HG03135 (cell line): ENCODE measurements around the gene GULP1.

ENCODE experiments used
- ATAC-seq: cut with Tn5 transposase; IDR thresholded peaks from one replicate; pipeline ENCODE4 v1.9.1; 2021; ENCODE audit warnings: mild to moderate bottlenecking, moderate library complexity; ENCODE audit not compliant: unreplicated experiment

The GULP1 gene

DNA sequence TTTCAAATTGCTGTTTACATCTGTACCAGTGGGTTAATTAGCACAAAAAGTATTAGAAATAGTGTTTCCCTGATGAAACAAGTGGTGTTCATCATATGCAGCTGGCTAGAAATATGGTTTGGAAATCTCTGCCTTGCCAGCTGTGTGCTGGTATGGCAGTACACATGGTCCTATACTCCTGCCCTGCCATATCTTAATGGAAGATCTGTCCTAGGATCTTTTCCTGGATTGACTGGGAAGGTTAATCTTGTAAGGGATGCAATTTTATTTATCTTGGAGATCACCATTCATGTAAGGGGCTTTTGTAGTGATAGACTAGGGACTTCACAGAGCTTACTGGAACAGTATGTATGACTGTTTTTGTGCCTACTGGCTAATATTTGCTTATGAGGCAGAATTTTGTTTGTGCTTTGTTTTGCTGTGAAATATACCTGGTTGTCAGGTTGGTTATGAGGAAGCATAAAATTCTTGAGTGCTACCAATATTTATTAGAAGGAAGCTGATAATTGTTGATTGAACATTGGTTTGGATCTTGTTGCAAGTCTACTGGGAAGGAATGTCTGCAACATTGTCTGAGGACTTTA is 73.5 kb downstream of the GULP1 start:
- ATAC-seq = no peak

DNA sequence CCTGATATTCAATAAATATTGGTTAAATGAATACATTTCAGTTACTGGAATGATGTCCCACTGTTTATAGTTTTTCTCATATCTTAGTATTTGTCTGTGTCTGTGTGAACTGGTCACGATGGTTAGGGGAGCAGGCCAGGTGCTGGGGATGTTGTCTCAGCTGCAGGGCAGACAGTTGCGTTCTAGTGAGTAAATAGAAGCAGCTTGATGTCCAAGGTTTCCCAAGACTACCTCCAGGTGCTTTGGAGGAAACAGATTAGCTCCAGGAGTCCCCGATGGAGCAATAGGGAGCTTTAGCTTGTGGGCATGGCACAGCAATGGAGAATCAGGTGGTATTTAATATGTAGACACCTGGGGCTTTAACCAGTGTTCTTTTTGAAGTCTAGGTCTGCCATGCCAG is 75.5 kb downstream of the GULP1 start:
- ATAC-seq = no peak

DNA sequence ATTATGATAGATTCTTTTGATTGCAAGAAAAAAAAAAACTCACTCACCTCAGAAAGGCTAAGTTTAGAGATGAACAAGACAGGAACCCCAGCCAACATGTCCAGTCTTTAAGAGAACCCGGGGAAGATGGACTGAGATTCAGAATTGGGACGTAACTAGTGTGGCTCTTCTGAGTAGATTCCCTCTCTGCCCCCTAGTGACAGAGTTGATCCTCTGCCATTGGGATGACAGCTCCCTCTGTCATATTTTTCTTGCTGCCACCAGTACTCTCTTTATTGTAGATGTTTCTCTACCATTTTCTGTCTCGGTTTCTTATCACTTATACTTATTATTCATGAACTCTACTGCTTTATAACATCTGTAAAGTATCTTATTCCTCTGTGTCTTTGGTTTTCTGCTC is 77.7 kb downstream of the GULP1 start:
- ATAC-seq = peak; percentile 67

DNA sequence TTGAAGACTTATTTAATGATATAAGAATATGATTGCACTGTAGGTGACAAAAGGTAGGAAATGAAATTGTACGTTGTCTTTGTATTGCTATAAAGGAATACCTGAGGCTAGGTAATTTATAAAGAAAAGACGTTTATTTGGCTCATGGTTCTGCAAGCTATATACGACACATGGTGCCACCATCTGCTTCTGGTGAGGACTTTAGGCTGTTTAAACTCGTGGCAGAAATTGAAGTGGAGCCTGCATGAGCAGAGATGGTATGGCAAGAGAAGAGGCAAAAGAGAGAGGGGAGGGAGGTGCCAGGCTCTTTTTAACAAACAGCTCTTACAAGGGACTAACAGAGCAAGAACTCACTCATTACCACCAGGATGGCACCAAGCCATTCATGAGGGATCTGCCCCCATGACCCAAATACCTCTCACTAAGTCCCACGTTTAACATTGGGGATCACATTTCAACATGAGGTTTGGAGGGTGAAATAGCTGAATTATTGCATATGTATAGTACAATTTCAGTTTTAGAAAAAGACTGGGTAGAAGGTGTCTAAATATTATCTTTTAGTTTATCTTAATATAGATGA is 86.8 kb downstream of the GULP1 start:
- ATAC-seq = no peak

DNA sequence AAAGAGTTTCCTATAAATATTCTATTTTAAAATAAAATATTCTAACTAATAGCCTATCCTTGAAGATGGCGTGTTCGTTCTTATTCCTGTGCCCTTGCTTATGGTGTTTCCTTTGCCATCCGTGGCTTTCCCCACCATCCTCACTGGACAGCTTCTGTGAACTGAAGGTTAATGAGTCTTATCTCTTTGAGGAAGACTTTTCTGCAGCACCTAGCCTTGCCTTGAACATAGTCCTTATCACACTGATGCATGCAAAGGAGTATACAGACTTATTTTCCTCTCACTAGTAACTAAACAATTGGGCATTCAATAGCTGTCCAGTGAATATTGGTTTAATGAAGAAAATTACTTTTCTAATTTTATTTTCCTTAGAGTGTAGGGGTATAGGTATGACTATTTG is 88.1 kb downstream of the GULP1 start:
- no peak for ATAC-seq

DNA sequence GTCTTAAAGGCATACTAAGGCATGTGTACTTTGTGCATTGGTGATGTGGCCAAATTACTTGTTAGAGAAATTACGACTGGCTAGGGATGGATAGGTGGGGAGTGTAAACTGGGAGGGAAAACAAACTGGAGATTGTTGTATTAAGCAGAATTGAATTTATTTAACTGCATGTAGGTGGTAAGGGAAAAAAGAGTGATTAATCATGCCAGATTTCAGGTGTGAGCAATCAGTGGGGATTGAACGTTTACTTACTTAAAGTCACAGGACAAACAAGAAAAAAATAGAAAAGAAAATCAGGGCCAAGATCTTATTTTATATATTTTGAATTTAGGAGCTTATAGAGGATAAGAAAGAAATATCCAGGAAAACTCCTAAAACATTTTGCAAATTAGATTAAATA is 88.6 kb downstream of the GULP1 start:
- no peak for ATAC-seq

DNA sequence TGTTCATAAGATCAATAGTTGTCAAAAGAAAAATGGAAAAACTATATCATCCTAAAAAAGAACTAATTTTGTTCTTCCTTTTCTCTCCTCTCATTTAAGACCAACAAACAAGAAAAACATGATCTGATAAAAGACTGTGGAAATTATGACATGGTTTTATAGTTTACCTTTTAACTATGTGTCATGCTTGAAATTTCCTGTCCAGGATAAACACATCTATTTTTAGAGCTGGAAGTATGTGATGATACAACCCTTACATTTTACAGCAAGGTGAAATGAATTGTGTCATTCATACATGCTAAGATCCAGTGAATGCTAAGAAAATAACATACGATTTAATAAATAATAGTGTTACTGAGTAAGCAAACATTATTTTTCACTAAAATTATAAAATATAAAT is 89.9 kb downstream of the GULP1 start:
- ATAC-seq = no peak

DNA sequence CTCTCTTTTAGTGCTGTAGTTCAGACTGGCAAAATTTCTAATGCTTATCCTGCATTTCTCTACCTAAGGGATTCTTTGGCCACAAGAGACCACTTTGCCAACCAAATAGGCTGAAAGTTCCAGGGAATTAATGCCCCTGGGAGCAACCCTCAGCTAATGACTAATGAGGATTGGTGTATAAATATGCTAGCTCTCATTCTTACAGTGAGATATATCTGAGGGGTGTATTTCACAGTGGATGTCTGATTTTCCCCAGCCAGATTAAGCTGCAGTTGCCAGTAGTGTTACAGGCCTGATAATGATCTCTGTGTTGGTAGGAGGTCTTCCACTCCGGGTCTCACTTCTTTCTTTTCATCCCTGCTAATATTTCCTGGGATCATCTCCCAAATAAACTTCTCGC is 90.4 kb downstream of the GULP1 start:
- ATAC-seq = no peak

DNA sequence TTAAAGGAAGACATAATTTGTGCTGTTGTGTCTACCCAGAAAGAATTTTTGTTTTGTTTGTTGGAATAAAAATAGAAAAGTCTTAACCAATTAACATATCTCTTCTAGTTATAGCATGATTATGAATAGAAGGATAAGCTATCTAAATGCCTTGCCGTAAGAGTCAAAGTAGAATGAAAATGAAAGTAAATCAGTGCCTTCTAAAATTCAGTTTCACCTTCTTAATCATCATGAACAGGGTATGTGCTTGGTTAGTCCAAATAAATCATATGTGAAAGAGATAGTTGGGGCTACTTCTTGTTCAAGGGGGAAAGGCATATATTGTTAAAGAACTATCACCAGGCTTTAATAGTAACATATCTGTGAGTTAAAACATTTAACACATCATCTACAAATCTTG is 91.5 kb downstream of the GULP1 start:
- ATAC-seq = no peak

DNA sequence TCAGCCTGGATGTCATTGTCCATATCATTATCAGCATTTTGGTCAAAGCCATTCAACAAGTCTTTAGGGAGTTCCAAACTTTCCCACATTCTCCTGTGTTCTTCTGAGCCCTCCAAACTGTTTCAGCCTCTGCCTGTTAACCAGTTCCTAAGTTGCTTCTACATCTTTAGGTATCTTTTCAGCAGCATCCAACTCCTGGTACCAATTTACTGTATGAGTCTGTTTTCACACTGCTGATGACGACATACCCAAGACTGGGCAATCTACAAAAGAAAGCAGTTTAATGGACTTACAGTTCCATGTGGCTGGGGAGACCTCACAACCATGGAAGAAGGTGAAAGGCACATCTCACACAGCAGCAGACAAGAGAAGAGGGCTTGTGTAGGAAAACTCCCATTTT is 94.2 kb downstream of the GULP1 start:
- no peak for ATAC-seq

DNA sequence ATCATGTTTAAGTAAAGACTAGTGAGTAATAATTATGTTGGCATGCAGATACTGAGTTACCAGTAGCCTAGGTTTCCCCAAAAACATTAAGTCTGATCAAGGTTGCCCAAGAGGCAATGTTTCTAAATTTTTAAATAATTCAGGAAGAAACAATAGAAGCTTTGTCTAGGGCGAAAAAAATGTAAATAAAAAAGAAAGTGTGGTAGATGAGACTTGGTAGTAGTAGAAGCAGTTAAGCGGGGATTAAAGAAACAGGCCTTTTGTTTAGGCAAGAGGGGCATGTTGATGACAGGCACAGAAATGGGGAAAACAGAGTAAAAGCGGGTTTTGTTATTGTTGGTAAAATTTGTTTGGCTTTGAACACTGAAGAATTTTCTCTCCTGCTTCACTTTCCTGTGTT is 97.2 kb downstream of the GULP1 start:
- ATAC-seq = no peak

DNA sequence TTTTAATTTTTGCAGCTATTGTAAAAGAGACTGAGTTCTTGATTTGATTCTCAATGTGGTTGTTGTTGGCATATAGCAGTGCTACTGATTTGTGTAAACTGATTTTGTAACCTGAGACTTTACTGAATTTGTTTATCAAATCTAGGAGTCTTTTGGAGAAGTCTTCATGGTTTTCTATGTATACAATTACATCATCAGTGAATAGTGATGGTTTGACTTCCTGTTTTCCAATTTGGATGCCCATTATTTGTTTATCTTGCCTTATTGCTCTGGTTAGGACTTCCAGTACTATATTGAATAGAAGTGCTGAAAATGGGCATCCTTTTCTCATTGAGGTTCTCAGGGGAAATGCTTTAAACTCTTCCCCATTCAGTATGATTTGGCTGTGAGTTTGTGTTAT is 99.7 kb downstream of the GULP1 start:
- ATAC-seq = no peak

DNA sequence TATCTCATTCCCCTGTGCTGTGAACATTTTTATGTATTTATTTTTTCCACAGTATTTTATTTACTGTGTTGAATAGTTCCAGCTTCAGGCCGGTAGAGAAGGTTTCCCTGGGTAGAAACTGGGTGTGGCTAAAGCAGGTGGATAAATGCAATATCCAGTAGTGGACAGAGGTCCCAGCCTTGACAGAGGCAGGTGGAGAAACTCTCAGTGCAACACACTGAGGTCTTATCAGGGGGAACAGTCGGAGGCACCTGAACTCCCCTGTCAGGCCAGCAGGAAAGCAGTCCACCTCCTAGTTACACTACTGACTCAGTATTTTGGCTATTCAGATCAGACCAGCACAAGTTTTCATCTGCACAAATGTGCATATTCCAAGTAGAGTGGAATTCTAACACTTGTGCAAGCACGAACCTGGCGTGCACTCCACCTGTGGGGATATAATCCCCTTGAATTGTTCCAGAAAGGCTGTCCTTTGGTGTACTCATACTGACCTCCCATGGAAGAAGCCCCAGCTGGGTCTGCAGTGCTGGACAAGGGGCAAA is 103.3 kb downstream of the GULP1 start:
- no peak for ATAC-seq

DNA sequence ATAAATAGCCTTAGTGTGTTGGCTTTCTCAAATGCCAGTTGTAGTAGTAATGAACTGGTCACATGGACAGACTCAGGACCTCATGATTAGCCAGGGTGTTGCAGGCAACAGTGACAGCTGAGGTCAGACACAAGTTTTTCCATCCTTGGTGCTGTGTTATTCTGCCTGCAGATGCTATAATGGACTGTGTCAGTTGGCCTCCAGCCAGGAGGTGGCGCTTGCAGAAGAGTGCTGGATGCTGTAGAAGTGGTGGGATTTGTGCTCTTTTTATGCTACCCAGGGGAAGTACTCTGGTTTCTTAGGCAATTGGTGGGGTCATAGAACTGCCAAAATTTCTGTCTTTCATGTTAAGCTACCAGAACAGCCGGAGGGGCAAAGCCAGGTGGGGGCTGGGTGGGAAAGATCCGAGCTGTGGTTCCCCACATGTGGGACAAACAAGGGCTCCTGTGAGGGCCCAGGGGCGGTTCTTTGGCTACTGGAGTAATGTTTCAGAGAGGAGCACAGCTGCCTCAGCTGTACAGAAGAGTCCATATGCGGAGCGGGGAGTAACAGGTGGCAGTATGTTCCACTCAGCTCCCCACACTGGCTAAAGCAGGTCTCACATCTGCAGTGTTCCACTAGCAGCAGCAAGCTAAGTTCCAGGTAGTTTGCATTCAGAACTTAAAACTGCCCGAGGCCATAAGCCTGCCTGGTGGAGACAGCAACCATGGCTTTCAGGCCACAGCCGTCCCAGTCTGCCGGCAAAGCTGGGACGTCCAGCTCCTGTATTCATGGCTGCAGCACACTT is 104.4 kb downstream of the GULP1 start:
- no peak for ATAC-seq

DNA sequence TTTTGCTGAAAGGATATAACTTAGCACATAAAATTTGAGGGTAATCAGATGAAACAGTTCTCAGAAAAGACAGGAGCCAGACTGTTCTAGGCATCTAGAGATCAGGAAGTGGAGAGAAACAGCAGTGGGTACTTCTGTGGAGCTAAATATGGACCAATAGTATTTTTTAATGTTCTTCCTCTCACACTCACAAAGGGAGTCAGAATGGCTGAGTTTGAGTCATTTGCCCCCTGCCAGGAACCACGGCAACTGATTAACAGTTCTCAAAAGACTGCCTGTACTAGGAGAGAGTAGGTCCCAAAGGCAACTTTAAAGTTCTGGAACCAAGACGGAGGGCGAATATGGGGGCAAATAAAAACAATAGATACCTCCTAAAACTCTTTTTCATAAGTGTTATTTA is 107.5 kb downstream of the GULP1 start:
- no peak for ATAC-seq

DNA sequence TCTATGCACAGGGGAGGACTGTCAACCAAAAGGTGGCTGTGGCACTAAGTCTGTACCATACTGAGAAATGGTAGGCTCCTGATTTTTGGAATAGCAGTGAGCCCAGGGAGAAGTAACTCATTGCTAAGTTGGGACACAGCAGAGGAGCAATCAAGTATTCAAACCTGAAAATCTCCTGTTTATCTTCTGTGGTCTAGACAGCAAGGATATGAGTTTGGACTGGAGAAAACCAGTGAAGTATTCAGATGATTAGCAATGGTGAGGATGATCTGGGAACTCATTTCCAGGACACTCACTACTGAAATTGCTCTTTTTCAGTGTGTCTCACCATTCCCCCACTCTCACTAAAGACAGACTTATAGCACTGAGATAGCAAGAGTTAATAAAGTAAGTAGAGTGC is 112.0 kb downstream of the GULP1 start:
- no peak for ATAC-seq

DNA sequence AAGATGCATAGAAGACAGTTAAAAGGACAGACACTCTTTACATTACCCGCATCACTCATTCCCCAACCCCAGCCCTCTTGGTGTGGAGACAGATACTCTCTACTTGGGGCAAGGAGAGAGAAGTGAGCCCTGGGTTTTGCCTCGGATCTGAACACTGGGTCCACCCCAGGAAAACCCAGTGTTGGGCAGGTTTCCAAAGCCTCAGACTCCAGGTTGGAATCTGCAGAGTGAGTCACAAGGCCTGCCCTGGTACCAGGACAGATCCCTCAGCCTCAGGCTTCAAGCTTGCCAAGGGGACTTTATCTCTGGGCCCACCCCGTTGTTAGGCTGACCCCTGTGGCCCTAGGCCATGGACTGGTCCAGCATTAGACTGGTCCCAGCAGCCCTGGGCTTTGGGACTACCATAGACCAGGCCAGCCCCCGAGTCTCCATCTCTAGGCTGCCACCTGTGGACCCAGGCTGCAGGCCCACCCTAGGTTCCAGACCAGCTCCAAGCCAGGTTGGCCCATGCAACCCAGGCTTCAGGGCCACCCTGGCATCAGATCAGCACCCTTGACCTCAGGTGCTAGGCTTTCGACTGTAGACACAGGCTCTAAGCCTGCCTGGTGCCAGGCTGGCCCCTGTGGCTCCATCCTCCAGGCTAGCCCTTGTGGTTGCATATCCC is 112.8 kb downstream of the GULP1 start:
- no peak for ATAC-seq

DNA sequence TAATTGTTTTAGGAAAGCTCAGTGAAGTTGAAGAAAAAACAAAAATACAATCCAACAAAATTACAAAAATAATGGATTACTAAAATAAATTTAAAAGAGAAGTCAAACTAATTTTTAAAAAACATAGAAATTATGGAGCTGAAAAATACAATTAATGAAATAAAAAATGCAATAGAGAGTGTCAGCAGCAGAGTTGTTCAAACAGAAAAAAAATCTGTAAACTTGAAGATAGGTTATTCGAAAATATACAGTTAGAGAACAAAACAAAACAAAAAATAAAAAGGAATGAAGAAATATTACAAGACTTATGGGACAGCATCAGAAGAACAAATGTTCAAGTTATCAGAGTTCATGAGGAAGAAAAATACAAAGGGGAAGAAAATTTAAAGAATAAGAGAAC is 114.7 kb downstream of the GULP1 start:
- no peak for ATAC-seq

DNA sequence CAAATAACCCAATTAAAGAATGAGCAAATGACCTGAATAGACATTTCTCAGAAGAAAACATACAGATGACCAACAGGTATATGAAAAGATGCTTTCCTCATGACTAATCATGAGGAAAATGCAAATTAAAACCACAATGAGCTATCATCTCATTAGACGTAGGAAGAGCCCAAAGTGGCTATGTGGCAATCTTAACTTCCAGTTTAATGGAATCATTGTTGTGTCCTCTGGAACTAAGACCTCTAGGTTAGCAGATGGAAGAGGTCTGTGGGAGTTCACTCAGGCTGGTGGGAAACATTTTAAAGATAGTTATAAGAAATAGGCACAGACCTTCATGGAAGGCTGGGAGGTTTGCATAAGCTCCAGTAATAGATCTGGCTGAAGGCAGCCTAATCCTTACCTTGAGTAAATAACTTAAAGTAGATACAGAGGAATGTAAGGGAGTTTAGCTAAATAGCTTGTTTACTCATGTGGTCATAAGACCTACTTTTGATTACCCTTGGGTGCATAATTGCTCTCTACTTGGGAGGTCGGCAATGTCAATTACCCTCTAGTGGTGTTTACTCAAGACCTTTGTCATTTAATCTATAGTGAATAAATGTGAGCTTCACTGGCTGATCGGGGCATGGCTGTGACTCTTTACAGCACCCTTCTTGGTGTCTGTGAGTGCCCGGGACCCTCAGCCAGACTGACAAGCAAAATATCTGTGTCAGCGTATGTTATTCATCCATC is 119.0 kb downstream of the GULP1 start:
- no peak for ATAC-seq

DNA sequence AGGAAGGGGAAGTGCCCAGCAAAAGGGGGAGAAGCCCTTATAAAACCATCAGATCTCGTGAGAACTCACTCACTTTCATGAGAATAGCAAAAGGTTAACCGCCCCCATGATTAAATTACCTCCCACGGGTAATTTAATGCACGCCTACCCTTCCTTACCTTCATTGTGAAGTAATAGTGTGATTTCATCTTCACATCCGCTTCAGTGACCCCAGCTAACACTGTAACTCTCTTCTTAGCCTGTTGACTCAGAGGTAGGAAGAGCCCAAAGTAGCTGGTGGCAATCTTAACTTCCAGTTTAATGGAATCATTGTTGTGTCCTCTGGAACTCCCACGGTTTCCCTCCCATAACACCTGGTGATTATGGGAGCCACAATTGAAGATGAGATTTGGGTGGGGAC is 120.5 kb downstream of the GULP1 start:
- ATAC-seq = no peak

DNA sequence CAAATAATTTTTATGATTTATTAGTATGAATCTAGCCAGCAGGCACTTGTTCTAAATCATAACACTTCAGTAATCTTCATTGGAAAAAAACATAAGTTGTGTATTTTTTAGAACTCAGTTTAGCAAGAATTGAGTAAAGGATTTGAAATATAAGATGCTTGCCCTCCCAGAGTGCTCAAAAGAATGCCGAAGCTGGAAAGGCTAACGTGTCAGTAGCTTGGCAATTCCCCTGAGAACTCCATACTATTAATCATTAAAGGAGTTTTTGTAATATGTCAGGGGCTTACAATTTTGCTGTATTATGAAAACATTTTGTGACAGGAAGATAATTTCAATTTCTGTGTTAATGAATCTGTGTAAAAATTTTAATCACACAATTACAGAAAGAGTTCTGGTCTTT is 122.7 kb downstream of the GULP1 start:
- ATAC-seq = no peak
